ENCODE measurements around the gene WAC.

- TF ChIP-seq CTCF (IDR thresholded peaks at IDR 0.05) (no peak), EP300 (IDR thresholded peaks at IDR 0.05) (no peak)
These were observed 37.8 kb upstream of the WAC start for GRCh38 chr10:28495084-28495483.
